HepG2 (cell line): Measurements from ENCODE around the gene ACSL4. TPM values are rescaled to one million over a fixed set of nuclear protein-coding genes. Genes with fewer than 3 reads are reported as not detected.

Source experiments
- BATF2 ChIP-seq: sonication (generic); formaldehyde crosslinking; IDR thresholded peaks from 2 replicates; pipeline ENCODE4 v1.8.0; 2022; ENCODE audit warnings: mild to moderate bottlenecking, missing genetic modification reagents, moderate library complexity
- BRD4 ChIP-seq: sonication (generic); formaldehyde crosslinking; IDR thresholded peaks from 2 replicates; pipeline ENCODE4 v1.4.0; 2020; ENCODE audit warnings: missing genetic modification reagents
- BRF2 ChIP-seq: sonication (generic); formaldehyde crosslinking; IDR thresholded peaks from 2 replicates; pipeline ENCODE4 v1.8.1; 2022; ENCODE audit warnings: mild to moderate bottlenecking, missing genetic modification reagents
- DPF2 ChIP-seq: sonication (generic); formaldehyde crosslinking; IDR thresholded peaks from 2 replicates; pipeline ENCODE4 v1.4.0; 2020; ENCODE audit warnings: mild to moderate bottlenecking, low read depth, missing genetic modification reagents, borderline replicate concordance
- FOXJ3 ChIP-seq: sonication (generic); formaldehyde crosslinking; IDR thresholded peaks from 2 replicates; pipeline ENCODE4 v1.4.0; 2020; ENCODE audit warnings: missing genetic modification reagents, mild to moderate bottlenecking, borderline replicate concordance
- HNRNPL ChIP-seq: fragments of 200-400 bp; formaldehyde crosslinking; IDR thresholded peaks from 2 replicates; pipeline ENCODE4 v1.6.1; 2017; ENCODE audit warnings: mild to moderate bottlenecking, low read depth, low read length
- HOXA3 ChIP-seq: sonication (generic); formaldehyde crosslinking; IDR thresholded peaks from 2 replicates; pipeline ENCODE4 v1.5.0; 2020; ENCODE audit warnings: missing genetic modification reagents
- STAG1 ChIP-seq: sonication (generic); formaldehyde crosslinking; IDR thresholded peaks from 2 replicates; pipeline ENCODE4 v1.4.0; 2020; ENCODE audit warnings: missing genetic modification reagents
- ZEB1 ChIP-seq: IDR thresholded peaks from 2 replicates; pipeline ENCODE4 v1.6.1; 2012; ENCODE audit warnings: mild to moderate bottlenecking, low read depth, inconsistent platforms; ENCODE audit not compliant: insufficient replicate concordance
- ZFP36L1 ChIP-seq: sonication (generic); formaldehyde crosslinking; IDR thresholded peaks from 2 replicates; pipeline ENCODE4 v1.8.0; 2022; ENCODE audit warnings: mild to moderate bottlenecking, missing genetic modification reagents, moderate library complexity
- ZNF225 ChIP-seq: sonication (generic); formaldehyde crosslinking; IDR thresholded peaks from 2 replicates; pipeline ENCODE4 v1.4.0; 2020; ENCODE audit warnings: mild to moderate bottlenecking, missing genetic modification reagents
- ZNF3 ChIP-seq: IDR thresholded peaks from 2 replicates; pipeline ENCODE4 v1.7.0; 2017; ENCODE audit warnings: inconsistent platforms
- ZNF501 ChIP-seq: sonication (generic); formaldehyde crosslinking; IDR thresholded peaks from 2 replicates; pipeline ENCODE4 v1.5.1; 2020; ENCODE audit warnings: mild to moderate bottlenecking, moderate library complexity, missing genetic modification reagents
- ZNF720 ChIP-seq: sonication (generic); formaldehyde crosslinking; IDR thresholded peaks from 2 replicates; pipeline ENCODE4 v1.4.0; 2020; ENCODE audit warnings: missing genetic modification reagents
- polyA plus RNA-seq, 8 experiments: library from polyadenylated mRNA; depleted of rRNA in 3 of 8; stranded (reverse) in 7 of 8; unstranded in 1 of 8; fragments of >200 nt; fragmentation: Illumina TruSeq in 4 of 8; extraction: Trizol in 4 of 8; gene quantifications; 2 replicates each; pipeline versions ENCODE4 v1.2.1 to v1.2.3, GENCODE V29; 2011 to 2016; ENCODE audit warnings: low read depth in 4 of 8, missing spikeins in 1 of 8, mixed read lengths in 1 of 8; ENCODE audit not compliant: insufficient read depth in 1 of 8
- total RNA-seq, 5 experiments: library from RNA; depleted of rRNA; stranded (reverse); fragments of >200 nt; fragmentation: Illumina TruSeq; extraction: Trizol; gene quantifications; 2 replicates each; pipeline ENCODE4 v1.2.3, GENCODE V29; 2016; ENCODE audit warnings: low read depth in 1 of 5
- TF ChIP-seq, protein P1 (sequence below): IDR thresholded peaks from 2 replicates; pipeline ENCODE4 v1.6.1; 2018; ENCODE audit warnings: missing genetic modification reagents, mild to moderate bottlenecking, missing compliant biosample characterization
- TF ChIP-seq, protein P2 (sequence below): IDR thresholded peaks from 2 replicates; pipeline ENCODE4 v1.4.0; 2020; ENCODE audit warnings: mild to moderate bottlenecking, missing genetic modification reagents
- TF ChIP-seq, protein P3 (sequence below), 2 experiments: sonication (generic) in 1 of 2; formaldehyde crosslinking in 1 of 2; IDR thresholded peaks; 2 replicates each; pipeline versions ENCODE4 v1.4.0 to v1.6.1; 2018 to 2020; ENCODE audit warnings: missing genetic modification reagents in 2 of 2, borderline replicate concordance in 1 of 2, low read depth in 1 of 2, mild to moderate bottlenecking in 1 of 2, missing biosample characterization in 1 of 2

Gene ACSL4
- total and polyA plus RNA-seq, 2 of the 13 experiments (the other 11 are each of a cell fraction or from before 2014, with no cell fraction given) = 207 to 316 TPM

DNA sequence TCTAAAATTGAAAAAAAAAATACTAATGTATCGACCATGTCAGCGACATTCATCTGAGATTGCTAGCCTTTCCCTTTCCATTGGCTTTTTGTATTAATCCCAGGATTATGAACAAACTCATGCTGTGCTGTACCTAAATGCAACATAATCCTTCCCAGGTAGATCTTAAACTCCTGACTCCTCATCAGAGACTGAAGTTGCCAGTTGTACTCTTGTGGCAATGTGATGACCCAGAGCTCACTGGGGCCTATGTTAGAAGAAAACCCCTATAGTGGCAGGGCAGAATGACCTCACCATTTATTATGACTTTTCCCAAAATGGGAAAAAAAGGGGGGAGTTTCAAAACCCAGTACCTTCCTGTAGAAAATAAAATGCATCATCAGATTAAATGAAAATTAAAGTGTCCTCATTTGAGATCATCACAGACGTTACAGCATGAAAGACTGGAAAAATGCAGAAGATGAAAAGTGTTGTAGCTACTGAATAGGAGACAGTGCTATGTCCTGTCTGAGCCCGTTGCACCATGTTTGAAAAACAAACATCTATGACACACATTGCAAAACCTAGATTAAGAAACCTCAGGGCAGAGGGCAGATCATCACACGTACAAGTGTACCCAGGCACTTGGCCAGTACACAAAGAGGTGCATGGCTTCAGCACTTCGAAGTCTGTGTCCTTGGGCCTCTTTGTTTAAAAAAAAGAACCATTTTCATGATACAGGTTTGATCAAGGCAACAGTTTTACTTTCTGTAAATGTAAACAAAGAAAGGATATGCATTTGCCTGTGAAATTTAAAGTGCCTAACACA, 6.8 kb upstream of the ACSL4 start (continued):
- TF ChIP-seq, protein P1, sequence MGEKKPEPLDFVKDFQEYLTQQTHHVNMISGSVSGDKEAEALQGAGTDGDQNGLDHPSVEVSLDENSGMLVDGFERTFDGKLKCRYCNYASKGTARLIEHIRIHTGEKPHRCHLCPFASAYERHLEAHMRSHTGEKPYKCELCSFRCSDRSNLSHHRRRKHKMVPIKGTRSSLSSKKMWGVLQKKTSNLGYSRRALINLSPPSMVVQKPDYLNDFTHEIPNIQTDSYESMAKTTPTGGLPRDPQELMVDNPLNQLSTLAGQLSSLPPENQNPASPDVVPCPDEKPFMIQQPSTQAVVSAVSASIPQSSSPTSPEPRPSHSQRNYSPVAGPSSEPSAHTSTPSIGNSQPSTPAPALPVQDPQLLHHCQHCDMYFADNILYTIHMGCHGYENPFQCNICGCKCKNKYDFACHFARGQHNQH (CRISPR knock-in tag) = peak; percentile 97; the same call in 1 of the 2 replicates
- TF ChIP-seq FOXJ3 (CRISPR knock-in tag) (peak; percentile 97), BATF2 (CRISPR knock-in tag) (no peak), HOXA3 (CRISPR knock-in tag) (peak; percentile 71), BRF2 (CRISPR knock-in tag) (0 out of 2 replicates have a peak, but pooled peaks have one; percentile 30), HNRNPL (no peak), DPF2 (CRISPR knock-in tag) (peak; percentile 91), STAG1 (peak; percentile 34), ZNF225 (CRISPR knock-in tag) (no peak), ZEB1 (peak; percentile 22), ZNF3 (CRISPR knock-in tag) (0 out of 2 replicates have a peak, but pooled peaks have one; percentile 56), ZFP36L1 (CRISPR knock-in tag) (0 out of 2 replicates have a peak, but pooled peaks have one; percentile 66), BRD4 (peak; percentile 87), ZNF501 (CRISPR knock-in tag) (no peak), ZNF720 (CRISPR knock-in tag) (no peak)
- TF ChIP-seq, protein P2, sequence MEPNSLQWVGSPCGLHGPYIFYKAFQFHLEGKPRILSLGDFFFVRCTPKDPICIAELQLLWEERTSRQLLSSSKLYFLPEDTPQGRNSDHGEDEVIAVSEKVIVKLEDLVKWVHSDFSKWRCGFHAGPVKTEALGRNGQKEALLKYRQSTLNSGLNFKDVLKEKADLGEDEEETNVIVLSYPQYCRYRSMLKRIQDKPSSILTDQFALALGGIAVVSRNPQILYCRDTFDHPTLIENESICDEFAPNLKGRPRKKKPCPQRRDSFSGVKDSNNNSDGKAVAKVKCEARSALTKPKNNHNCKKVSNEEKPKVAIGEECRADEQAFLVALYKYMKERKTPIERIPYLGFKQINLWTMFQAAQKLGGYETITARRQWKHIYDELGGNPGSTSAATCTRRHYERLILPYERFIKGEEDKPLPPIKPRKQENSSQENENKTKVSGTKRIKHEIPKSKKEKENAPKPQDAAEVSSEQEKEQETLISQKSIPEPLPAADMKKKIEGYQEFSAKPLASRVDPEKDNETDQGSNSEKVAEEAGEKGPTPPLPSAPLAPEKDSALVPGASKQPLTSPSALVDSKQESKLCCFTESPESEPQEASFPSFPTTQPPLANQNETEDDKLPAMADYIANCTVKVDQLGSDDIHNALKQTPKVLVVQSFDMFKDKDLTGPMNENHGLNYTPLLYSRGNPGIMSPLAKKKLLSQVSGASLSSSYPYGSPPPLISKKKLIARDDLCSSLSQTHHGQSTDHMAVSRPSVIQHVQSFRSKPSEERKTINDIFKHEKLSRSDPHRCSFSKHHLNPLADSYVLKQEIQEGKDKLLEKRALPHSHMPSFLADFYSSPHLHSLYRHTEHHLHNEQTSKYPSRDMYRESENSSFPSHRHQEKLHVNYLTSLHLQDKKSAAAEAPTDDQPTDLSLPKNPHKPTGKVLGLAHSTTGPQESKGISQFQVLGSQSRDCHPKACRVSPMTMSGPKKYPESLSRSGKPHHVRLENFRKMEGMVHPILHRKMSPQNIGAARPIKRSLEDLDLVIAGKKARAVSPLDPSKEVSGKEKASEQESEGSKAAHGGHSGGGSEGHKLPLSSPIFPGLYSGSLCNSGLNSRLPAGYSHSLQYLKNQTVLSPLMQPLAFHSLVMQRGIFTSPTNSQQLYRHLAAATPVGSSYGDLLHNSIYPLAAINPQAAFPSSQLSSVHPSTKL (CRISPR knock-in tag) = peak; percentile 94
- TF ChIP-seq, protein P3, sequence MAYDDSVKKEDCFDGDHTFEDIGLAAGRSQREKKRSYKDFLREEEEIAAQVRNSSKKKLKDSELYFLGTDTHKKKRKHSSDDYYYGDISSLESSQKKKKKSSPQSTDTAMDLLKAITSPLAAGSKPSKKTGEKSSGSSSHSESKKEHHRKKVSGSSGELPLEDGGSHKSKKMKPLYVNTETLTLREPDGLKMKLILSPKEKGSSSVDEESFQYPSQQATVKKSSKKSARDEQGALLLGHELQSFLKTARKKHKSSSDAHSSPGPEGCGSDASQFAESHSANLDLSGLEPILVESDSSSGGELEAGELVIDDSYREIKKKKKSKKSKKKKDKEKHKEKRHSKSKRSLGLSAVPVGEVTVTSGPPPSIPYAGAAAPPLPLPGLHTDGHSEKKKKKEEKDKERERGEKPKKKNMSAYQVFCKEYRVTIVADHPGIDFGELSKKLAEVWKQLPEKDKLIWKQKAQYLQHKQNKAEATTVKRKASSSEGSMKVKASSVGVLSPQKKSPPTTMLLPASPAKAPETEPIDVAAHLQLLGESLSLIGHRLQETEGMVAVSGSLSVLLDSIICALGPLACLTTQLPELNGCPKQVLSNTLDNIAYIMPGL (CRISPR knock-in tag; IDR thresholded peaks at IDR 0.05; ENCODE audit: borderline replicate concordance in 1 of 2, low read depth in 1 of 2) = peak in 1 of 2 experiments; percentile 46; a peak in 1 of 4 replicates
